Neural cell (in vitro differentiated cells): Measurements from ENCODE around the gene PABPN1L. TPM values are rescaled to one million over a fixed set of nuclear protein-coding genes. Genes with fewer than 3 reads are reported as not detected.

ENCODE experiments used
- H2AFZ ChIP-seq: fragments of 200-600, 300-800 bp; sonication (generic), shearing (Covaris generic); 2 replicates; pipeline ENCODE4 v1.6.0; 2014; ENCODE audit warnings: low read depth, mild to moderate bottlenecking, antibody characterized with exemption, low read length, moderate library complexity
- H3F3A ChIP-seq: fragments of 200-600 bp; shearing (Covaris generic); 2 replicates; pipeline ENCODE4 v1.6.1; 2016; ENCODE audit warnings: mild to moderate bottlenecking, moderate library complexity, mixed read lengths, antibody characterized with exemption, low read length; ENCODE audit not compliant: insufficient read depth, poor library complexity, severe bottlenecking
- H3K27ac ChIP-seq: fragments of 200-600, 300-800 bp; sonication (generic), shearing (Covaris generic); 2 replicates; pipeline ENCODE4 v1.5.1; 2014; ENCODE audit warnings: mild to moderate bottlenecking, low read length, moderate library complexity
- H3K27me3 ChIP-seq: fragments of 300-800, 200-600 bp; sonication (generic), shearing (Covaris generic); 2 replicates; pipeline ENCODE4 v1.6.0; 2014; ENCODE audit warnings: mild to moderate bottlenecking, low read depth, low read length, moderate library complexity; ENCODE audit not compliant: insufficient read depth
- H3K36me3 ChIP-seq: fragments of 300-800, 200-600 bp; sonication (generic), shearing (Covaris generic); 2 replicates; pipeline ENCODE4 v1.5.1; 2014; ENCODE audit warnings: mild to moderate bottlenecking, antibody characterized with exemption, low read length, moderate library complexity; ENCODE audit not compliant: insufficient read depth
- H3K4me2 ChIP-seq: fragments of 300-800, 200-600 bp; sonication (generic), shearing (Covaris generic); 2 replicates; pipeline ENCODE4 v1.6.0; 2014; ENCODE audit warnings: mild to moderate bottlenecking, low read length
- H3K4me3 ChIP-seq: fragments of 300-800, 200-600 bp; sonication (generic), shearing (Covaris generic); 2 replicates; pipeline ENCODE4 v1.5.1; 2014; ENCODE audit warnings: mild to moderate bottlenecking, low read length, moderate library complexity
- H3K79me2 ChIP-seq: fragments of 200-600 bp; shearing (Covaris generic); replicated peaks from 2 replicates; pipeline ENCODE4 v1.6.0; 2014; ENCODE audit warnings: mild to moderate bottlenecking, low read length, moderate library complexity; ENCODE audit not compliant: insufficient read depth
- H3K9ac ChIP-seq: fragments of 300-800, 200-600 bp; sonication (generic), shearing (Covaris generic); 2 replicates; pipeline ENCODE4 v1.6.1; 2016; ENCODE audit warnings: mild to moderate bottlenecking, low read length, mixed read lengths
- H3K9me2 ChIP-seq: fragments of 200-600 bp; shearing (Covaris generic); 2 replicates; pipeline ENCODE4 v1.6.1; 2016; ENCODE audit warnings: mild to moderate bottlenecking, low read length, mixed read lengths; ENCODE audit not compliant: insufficient read depth
- H3K9me3 ChIP-seq: fragments of 200-600, 300-800 bp; sonication (generic), shearing (Covaris generic); 2 replicates; pipeline ENCODE4 v1.6.1; 2016; ENCODE audit warnings: mild to moderate bottlenecking, mixed run types, low read length, moderate library complexity, mixed read lengths
- H4K20me1 ChIP-seq: fragments of 200-600 bp; shearing (Covaris generic); 2 replicates; pipeline ENCODE4 v1.6.1; 2016; ENCODE audit warnings: mild to moderate bottlenecking, mixed run types; ENCODE audit not compliant: insufficient read depth
- EP300 ChIP-seq: fragments of 450-650 bp; conservative IDR thresholded peaks from 2 replicates; pipeline ENCODE4 v1.6.1; 2014; ENCODE audit warnings: antibody characterized with exemption, mild to moderate bottlenecking, moderate library complexity; ENCODE audit not compliant: poor library complexity, severe bottlenecking
- EZH2 ChIP-seq: fragments of 200-600, 300-800 bp; shearing (Covaris generic), sonication (generic); IDR thresholded peaks from 2 replicates; pipeline ENCODE4 v1.6.1; 2014; ENCODE audit warnings: antibody characterized with exemption, low read length, borderline replicate concordance, mild to moderate bottlenecking; ENCODE audit not compliant: insufficient read depth, poor library complexity, severe bottlenecking
- MXI1 ChIP-seq: fragments of 450-650 bp; conservative IDR thresholded peaks from 2 replicates; pipeline ENCODE4 v1.6.1; 2014; ENCODE audit warnings: antibody characterized with exemption, mild to moderate bottlenecking; ENCODE audit not compliant: poor library complexity, severe bottlenecking
- POLR2AphosphoS5 ChIP-seq: IDR thresholded peaks from 2 replicates; pipeline ENCODE4 v1.6.1; 2012
- RAD21 ChIP-seq: fragments of 450-650 bp; conservative IDR thresholded peaks from 2 replicates; pipeline ENCODE4 v1.6.1; 2014; ENCODE audit warnings: antibody characterized with exemption, mild to moderate bottlenecking, moderate library complexity
- SMC3 ChIP-seq: fragments of 450-650 bp; conservative IDR thresholded peaks from 2 replicates; pipeline ENCODE4 v1.6.1; 2014; ENCODE audit warnings: antibody characterized with exemption, mild to moderate bottlenecking, moderate library complexity; ENCODE audit not compliant: poor library complexity
- TAF1 ChIP-seq: IDR thresholded peaks from 2 replicates; pipeline ENCODE4 v1.6.1; 2012; ENCODE audit warnings: low read depth
- polyA plus RNA-seq: library from polyadenylated mRNA; depleted of rRNA; stranded (reverse); fragments of >200 nt; gene quantifications from 2 replicates; pipeline ENCODE4 v1.2.3, GENCODE V29; 2014
- TF ChIP-seq, protein P1 (sequence below): fragments of 450-650 bp; IDR thresholded peaks from 2 replicates; pipeline ENCODE4 v1.5.1; 2014; ENCODE audit warnings: antibody characterized with exemption, mild to moderate bottlenecking, moderate library complexity; ENCODE audit not compliant: poor library complexity, severe bottlenecking
- TF ChIP-seq, protein P2 (sequence below): IDR thresholded peaks from 2 replicates; pipeline ENCODE4 v1.6.1; 2012; ENCODE audit warnings: borderline replicate concordance

PABPN1L gene
- polyA plus RNA-seq, 1 donor from 2014 or later, result 0.20 TPM

DNA sequence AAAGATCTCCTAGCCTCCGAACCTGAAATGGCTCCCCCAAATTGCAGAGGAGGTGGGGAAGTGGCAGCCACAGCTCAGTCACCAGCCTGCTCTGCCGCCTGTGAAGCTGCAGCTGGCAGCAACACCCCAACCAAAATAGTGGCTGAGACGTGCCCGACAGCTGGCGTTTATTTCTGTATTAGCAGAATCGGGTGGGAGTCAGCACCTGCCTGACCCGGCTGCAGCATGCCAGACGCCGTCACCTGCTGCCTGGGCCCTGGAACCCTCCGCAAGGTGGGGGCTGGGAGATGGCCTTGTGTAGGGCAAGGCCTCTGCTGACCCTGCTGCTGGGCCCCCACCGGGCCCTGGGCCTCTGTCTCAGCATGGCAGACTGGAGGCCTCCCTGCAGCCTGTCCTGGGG lies 17.5 kb upstream of the PABPN1L start:
- no peak for TF ChIP-seq TAF1
- TF ChIP-seq, protein P1, sequence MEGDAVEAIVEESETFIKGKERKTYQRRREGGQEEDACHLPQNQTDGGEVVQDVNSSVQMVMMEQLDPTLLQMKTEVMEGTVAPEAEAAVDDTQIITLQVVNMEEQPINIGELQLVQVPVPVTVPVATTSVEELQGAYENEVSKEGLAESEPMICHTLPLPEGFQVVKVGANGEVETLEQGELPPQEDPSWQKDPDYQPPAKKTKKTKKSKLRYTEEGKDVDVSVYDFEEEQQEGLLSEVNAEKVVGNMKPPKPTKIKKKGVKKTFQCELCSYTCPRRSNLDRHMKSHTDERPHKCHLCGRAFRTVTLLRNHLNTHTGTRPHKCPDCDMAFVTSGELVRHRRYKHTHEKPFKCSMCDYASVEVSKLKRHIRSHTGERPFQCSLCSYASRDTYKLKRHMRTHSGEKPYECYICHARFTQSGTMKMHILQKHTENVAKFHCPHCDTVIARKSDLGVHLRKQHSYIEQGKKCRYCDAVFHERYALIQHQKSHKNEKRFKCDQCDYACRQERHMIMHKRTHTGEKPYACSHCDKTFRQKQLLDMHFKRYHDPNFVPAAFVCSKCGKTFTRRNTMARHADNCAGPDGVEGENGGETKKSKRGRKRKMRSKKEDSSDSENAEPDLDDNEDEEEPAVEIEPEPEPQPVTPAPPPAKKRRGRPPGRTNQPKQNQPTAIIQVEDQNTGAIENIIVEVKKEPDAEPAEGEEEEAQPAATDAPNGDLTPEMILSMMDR, result no peak
- no peak for TF ChIP-seq POLR2AphosphoS5
- no peak for TF ChIP-seq SMC3
- TF ChIP-seq EP300, result no peak
- no peak for TF ChIP-seq MXI1
- TF ChIP-seq RAD21, result no peak
- TF ChIP-seq, protein P2, sequence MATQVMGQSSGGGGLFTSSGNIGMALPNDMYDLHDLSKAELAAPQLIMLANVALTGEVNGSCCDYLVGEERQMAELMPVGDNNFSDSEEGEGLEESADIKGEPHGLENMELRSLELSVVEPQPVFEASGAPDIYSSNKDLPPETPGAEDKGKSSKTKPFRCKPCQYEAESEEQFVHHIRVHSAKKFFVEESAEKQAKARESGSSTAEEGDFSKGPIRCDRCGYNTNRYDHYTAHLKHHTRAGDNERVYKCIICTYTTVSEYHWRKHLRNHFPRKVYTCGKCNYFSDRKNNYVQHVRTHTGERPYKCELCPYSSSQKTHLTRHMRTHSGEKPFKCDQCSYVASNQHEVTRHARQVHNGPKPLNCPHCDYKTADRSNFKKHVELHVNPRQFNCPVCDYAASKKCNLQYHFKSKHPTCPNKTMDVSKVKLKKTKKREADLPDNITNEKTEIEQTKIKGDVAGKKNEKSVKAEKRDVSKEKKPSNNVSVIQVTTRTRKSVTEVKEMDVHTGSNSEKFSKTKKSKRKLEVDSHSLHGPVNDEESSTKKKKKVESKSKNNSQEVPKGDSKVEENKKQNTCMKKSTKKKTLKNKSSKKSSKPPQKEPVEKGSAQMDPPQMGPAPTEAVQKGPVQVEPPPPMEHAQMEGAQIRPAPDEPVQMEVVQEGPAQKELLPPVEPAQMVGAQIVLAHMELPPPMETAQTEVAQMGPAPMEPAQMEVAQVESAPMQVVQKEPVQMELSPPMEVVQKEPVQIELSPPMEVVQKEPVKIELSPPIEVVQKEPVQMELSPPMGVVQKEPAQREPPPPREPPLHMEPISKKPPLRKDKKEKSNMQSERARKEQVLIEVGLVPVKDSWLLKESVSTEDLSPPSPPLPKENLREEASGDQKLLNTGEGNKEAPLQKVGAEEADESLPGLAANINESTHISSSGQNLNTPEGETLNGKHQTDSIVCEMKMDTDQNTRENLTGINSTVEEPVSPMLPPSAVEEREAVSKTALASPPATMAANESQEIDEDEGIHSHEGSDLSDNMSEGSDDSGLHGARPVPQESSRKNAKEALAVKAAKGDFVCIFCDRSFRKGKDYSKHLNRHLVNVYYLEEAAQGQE, result no peak
- H3K9ac ChIP-seq, result no peak overlapping the region
- no peak overlapping the region for H2AFZ ChIP-seq
- H3K79me2 ChIP-seq, result no peaks in the 10 kb centered on the region
- H3K36me3 ChIP-seq, result no peaks in the 10 kb centered on the region
- no peaks in the 10 kb centered on the region for H3K27me3 ChIP-seq
- no peaks in the 10 kb centered on the region for H3K9me3 ChIP-seq
- no peaks in the 10 kb centered on the region for H4K20me1 ChIP-seq
- H3K27ac ChIP-seq, result no peak overlapping the region
- H3F3A ChIP-seq, result no peaks in the 10 kb centered on the region
- H3K9me2 ChIP-seq, result no peaks in the 10 kb centered on the region
- H3K4me2 ChIP-seq, result no peak overlapping the region
- no peak overlapping the region for H3K4me3 ChIP-seq

DNA sequence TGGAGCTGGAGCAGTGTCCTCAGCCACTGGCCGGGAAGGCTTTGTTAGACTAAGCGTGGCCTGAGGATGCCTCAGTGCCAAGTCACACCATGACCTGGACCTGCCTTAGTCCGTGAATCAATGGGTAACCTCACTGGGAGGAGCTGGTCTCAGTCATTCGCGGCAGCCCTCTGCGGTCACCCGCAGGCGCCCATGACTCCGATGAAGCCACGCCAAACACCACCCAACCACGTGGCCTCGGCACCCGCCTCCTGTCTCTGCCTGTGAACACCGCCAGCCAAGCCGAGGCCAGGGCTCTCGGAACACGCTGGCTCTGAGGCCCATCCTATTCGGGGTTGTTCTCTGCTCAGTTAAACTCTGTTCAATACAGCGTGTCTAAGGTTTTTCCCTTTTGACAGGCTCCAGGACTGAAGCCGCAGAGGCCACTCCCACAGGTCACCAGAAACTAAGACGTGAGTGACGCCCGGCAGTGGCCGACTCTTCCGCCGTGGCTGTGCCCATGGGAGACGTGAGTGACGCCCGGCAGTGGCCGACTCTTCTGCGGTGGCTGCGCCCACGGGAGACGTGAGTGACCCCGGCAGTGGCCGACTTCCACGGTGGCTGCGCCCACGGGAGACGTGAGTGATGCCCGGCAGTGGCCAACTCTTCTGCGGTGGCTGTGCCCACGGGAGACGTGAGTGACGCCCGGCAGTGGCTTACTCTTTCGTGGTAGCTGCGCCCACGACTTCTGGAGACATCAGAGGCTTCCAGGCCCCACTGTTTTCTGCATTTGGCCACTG lies 16.8 kb upstream of the PABPN1L start:
- no peak overlapping the region for H3K9ac ChIP-seq
- TF ChIP-seq TAF1 (no peak), SMC3 (no peak), MXI1 (no peak), EP300 (no peak), RAD21 (no peak), POLR2AphosphoS5 (no peak), EZH2 (no peak)
- TF ChIP-seq, protein P2, result no peak
- TF ChIP-seq, protein P1, result no peak
- H3K27me3 ChIP-seq, result no peaks in the 10 kb centered on the region
- H3F3A ChIP-seq, result no peaks in the 10 kb centered on the region
- H3K9me3 ChIP-seq, result no peaks in the 10 kb centered on the region
- H3K79me2 ChIP-seq, result no peaks in the 10 kb centered on the region
- H3K36me3 ChIP-seq, result no peaks in the 10 kb centered on the region
- no peaks in the 10 kb centered on the region for H4K20me1 ChIP-seq
- H3K9me2 ChIP-seq, result no peaks in the 10 kb centered on the region
- no peak overlapping the region for H3K4me2 ChIP-seq
- H3K4me3 ChIP-seq, result no peak overlapping the region
- H2AFZ ChIP-seq, result no peak overlapping the region
- no peak overlapping the region for H3K27ac ChIP-seq
